HCT116 (cell line): Measurements from ENCODE around the gene CCDC192. TPM values are rescaled to one million over a fixed set of nuclear protein-coding genes. Genes with fewer than 3 reads are reported as not detected.

Experiments used
- ATAC-seq: fragments of 200-7000 bp; cut with Tn5 transposase; 2 replicates; pipeline ENCODE4 v1.9.1; 2020; ENCODE audit warnings: mild to moderate bottlenecking, moderate library complexity
- BruUV-seq: library from RNA; stranded (reverse); fragments of 400-500 nt; replicated peaks from 2 replicates; lab custom pipeline; 2021; lab: Mats Ljungman, UMichigan
- CTCF ChIA-PET: fragments of 300-600 bp; sonication (Branson Sonifier 250); formaldehyde crosslinking; loops from one replicate; lab custom pipeline; 2021; ENCODE audit warnings: antibody characterized with exemption; lab: Charles Lee
- POLR2A ChIA-PET: fragments of 300-600, 350-600 bp; sonication (Branson Sonifier 250); formaldehyde crosslinking; loops from one replicate; lab custom pipeline; 2021; ENCODE audit warnings: antibody characterized with exemption; lab: Charles Lee
- RAD21 ChIA-PET, 2 experiments: fragments of 300-600 bp; sonication (Branson Sonifier 250); formaldehyde crosslinking; loops; one replicate each; lab custom pipeline; 2023; ENCODE audit warnings: low total read pairs in 2 of 2; ENCODE audit not compliant: uncharacterized antibody in 2 of 2, unreplicated experiment in 2 of 2, low non-redundant PET in 1 of 2; lab: Charles Lee
- DNase-seq: peaks from one replicate; pipeline ENCODE4 v3.0.0-alpha.2; 2010; ENCODE audit warnings: low read depth, low spot score
- H2AFZ ChIP-seq: fragments of 200-600 bp; shearing (Covaris generic), sonication (generic); 2 replicates; pipeline ENCODE4 v1.6.1; 2017; ENCODE audit warnings: low read depth, mixed run types, mixed read lengths, antibody characterized with exemption, low read length; ENCODE audit not compliant: poor library complexity, severe bottlenecking
- H3K27ac ChIP-seq: 2 replicates; pipeline ENCODE4 v1.5.1; 2012; ENCODE audit warnings: low read depth, low read length
- H3K27me3 ChIP-seq: fragments of 200-600 bp; sonication (generic); 2 replicates; pipeline ENCODE4 v1.6.1; 2016; ENCODE audit warnings: mixed run types, low read length, mixed read lengths; ENCODE audit not compliant: insufficient read depth
- H3K36me3 ChIP-seq, 2 experiments: fragments of 200-500 bp in 1 of 2; fragments of 200-600 bp in 1 of 2; sonication (Bioruptor generic) in 1 of 2; sonication (generic) in 1 of 2; 2 replicates each; pipeline versions ENCODE4 v1.5.1 to v1.6.1; 2014 to 2016; ENCODE audit warnings: low read length in 2 of 2, inconsistent platforms in 1 of 2, mixed read lengths in 1 of 2, mixed run types in 1 of 2; ENCODE audit not compliant: insufficient read depth in 2 of 2, control insufficient read depth in 1 of 2
- H3K4me1 ChIP-seq, 2 experiments: fragments of 200-600 bp in 1 of 2; sonication (generic) in 1 of 2; 2 replicates each; pipeline versions ENCODE4 v1.5.1 to v1.6.1; 2012 to 2017; ENCODE audit warnings: low read length in 2 of 2, inconsistent platforms in 1 of 2, mild to moderate bottlenecking in 1 of 2, mixed read lengths in 1 of 2, mixed run types in 1 of 2, moderate library complexity in 1 of 2; ENCODE audit not compliant: insufficient read depth in 2 of 2, control insufficient read depth in 1 of 2
- H3K4me2 ChIP-seq: fragments of 200-600 bp; sonication (generic); 2 replicates; pipeline ENCODE4 v1.6.1; 2017; ENCODE audit warnings: mixed run types, low read length, mixed read lengths
- H3K4me3 ChIP-seq, 2 experiments: fragments of 200-600 bp in 1 of 2; sonication (generic) in 1 of 2; replicated peaks in 1 of 2; 2 replicates each; pipeline ENCODE4 v1.5.1; 2011 to 2016; ENCODE audit warnings: low read length in 2 of 2, control low read depth in 1 of 2, low read depth in 1 of 2, mild to moderate bottlenecking in 1 of 2, mixed read lengths in 1 of 2, mixed run types in 1 of 2
- H3K79me2 ChIP-seq: fragments of 200-600 bp; sonication (generic); 2 replicates; pipeline ENCODE4 v1.6.1; 2017; ENCODE audit warnings: mild to moderate bottlenecking, mixed run types, low read length, moderate library complexity, mixed read lengths; ENCODE audit not compliant: insufficient read depth
- H3K9ac ChIP-seq: fragments of 200-600 bp; sonication (generic); 2 replicates; pipeline ENCODE4 v1.6.1; 2016; ENCODE audit warnings: low read length, mixed read lengths
- H3K9me2 ChIP-seq: fragments of 200-600 bp; sonication (generic), shearing (Covaris generic); 2 replicates; pipeline ENCODE4 v1.6.1; 2017; ENCODE audit warnings: mixed run types, mild to moderate bottlenecking, moderate library complexity; ENCODE audit not compliant: insufficient read depth
- H3K9me3 ChIP-seq, 2 experiments: fragments of 200-500 bp in 1 of 2; fragments of 200-600 bp in 1 of 2; sonication (Bioruptor generic) in 1 of 2; sonication (generic) in 1 of 2; 2 replicates each; pipeline ENCODE4 v1.6.1; 2014 to 2017; ENCODE audit warnings: low read length in 2 of 2, mixed read lengths in 2 of 2, inconsistent platforms in 1 of 2, low read depth in 1 of 2, mild to moderate bottlenecking in 1 of 2, mixed run types in 1 of 2, moderate library complexity in 1 of 2; ENCODE audit not compliant: control insufficient read depth in 1 of 2, insufficient read depth in 1 of 2
- H4K20me1 ChIP-seq: fragments of 200-600 bp; sonication (generic), shearing (Covaris generic); 2 replicates; pipeline ENCODE4 v1.6.1; 2017; ENCODE audit warnings: mixed run types, mild to moderate bottlenecking, moderate library complexity; ENCODE audit not compliant: insufficient read depth
- ATF3 ChIP-seq: IDR thresholded peaks from 2 replicates; pipeline ENCODE4 v1.6.1; 2012
- CBX3 ChIP-seq: IDR thresholded peaks from 2 replicates; pipeline ENCODE4 v1.6.1; 2012; ENCODE audit warnings: low read depth
- CEBPB ChIP-seq: IDR thresholded peaks from 2 replicates; pipeline ENCODE4 v1.6.1; 2012; ENCODE audit warnings: low read depth
- CTCF ChIP-seq, 3 experiments: fragments of 200-600 bp in 1 of 3; sonication (generic) in 1 of 3; IDR thresholded peaks in 2 of 3; conservative IDR thresholded peaks in 1 of 3; 2 replicates each; pipeline ENCODE4 v1.5.1; 2012 to 2017; ENCODE audit warnings: low read depth in 2 of 3, low read length in 2 of 3, antibody characterized with exemption in 1 of 3, borderline replicate concordance in 1 of 3, control low read depth in 1 of 3, mild to moderate bottlenecking in 1 of 3, mixed read lengths in 1 of 3, mixed run types in 1 of 3, moderate library complexity in 1 of 3; ENCODE audit not compliant: insufficient read depth in 1 of 3
- EGR1 ChIP-seq: IDR thresholded peaks from 2 replicates; pipeline ENCODE4 v1.6.1; 2012; ENCODE audit warnings: low read depth
- ELF1 ChIP-seq: IDR thresholded peaks from 2 replicates; pipeline ENCODE4 v1.6.1; 2012; ENCODE audit warnings: low read depth, borderline replicate concordance
- EZH2phosphoT487 ChIP-seq: fragments of 200-600 bp; IDR thresholded peaks from 2 replicates; pipeline ENCODE4 v1.6.1; 2018; ENCODE audit warnings: antibody characterized with exemption, borderline replicate concordance
- FOSL1 ChIP-seq: IDR thresholded peaks from 2 replicates; pipeline ENCODE4 v1.6.1; 2012; ENCODE audit warnings: low read depth
- JUND ChIP-seq: IDR thresholded peaks from 2 replicates; pipeline ENCODE4 v1.6.1; 2012
- MAX ChIP-seq: IDR thresholded peaks from 2 replicates; pipeline ENCODE4 v1.6.1; 2012
- POLR2A ChIP-seq: IDR thresholded peaks from 2 replicates; pipeline ENCODE4 v1.7.0; 2011; ENCODE audit warnings: borderline replicate concordance; ENCODE audit not compliant: insufficient read depth, insufficient read length; ENCODE audit errors: extremely low read depth
- RAD21 ChIP-seq: IDR thresholded peaks from 2 replicates; pipeline ENCODE4 v1.6.1; 2012; ENCODE audit warnings: low read depth, mild to moderate bottlenecking
- TCF7L2 ChIP-seq: IDR thresholded peaks from 2 replicates; pipeline ENCODE4 v1.7.0; 2011; ENCODE audit warnings: borderline replicate concordance, inconsistent platforms; ENCODE audit not compliant: insufficient read depth, insufficient read length; ENCODE audit errors: extremely low read depth
- YY1 ChIP-seq: IDR thresholded peaks from 2 replicates; pipeline ENCODE4 v1.6.1; 2011; ENCODE audit warnings: low read length, low read depth, moderate library complexity, mild to moderate bottlenecking; ENCODE audit not compliant: insufficient replicate concordance; ENCODE audit errors: extremely low read depth
- ZBTB33 ChIP-seq: IDR thresholded peaks from 2 replicates; pipeline ENCODE4 v1.6.1; 2011; ENCODE audit warnings: mild to moderate bottlenecking, low read length, moderate library complexity; ENCODE audit not compliant: insufficient replicate concordance; ENCODE audit errors: extremely low read depth
- ZNF274 ChIP-seq: fragments of 200-500 bp; sonication (Bioruptor generic); IDR thresholded peaks from 2 replicates; pipeline ENCODE4 v1.6.1; 2014; ENCODE audit warnings: mild to moderate bottlenecking, low read depth, low read length, inconsistent platforms
- intact Hi-C: fragments of 100-400 bp; cut with micrococcal nuclease; formaldehyde crosslinking; loops from 2 replicates; pipeline ENCODE4 v1.10.0; 2022
- total RNA-seq: library from RNA; stranded (reverse); gene quantifications from one replicate; pipeline ENCODE4 v1.2.1, GENCODE V29; 2021; ENCODE audit not compliant: unreplicated experiment

CCDC192 gene
- total RNA-seq, 1 experiment from 2014 or later: not detected

GRCh38 chr5:127941646-127942045, 238.5 kb downstream of the CCDC192 start (continued):
- TF ChIP-seq TCF7L2: no peak
- no peak for TF ChIP-seq EGR1
- no peak for TF ChIP-seq RAD21
- no peak for TF ChIP-seq ZBTB33
- TF ChIP-seq EZH2phosphoT487: no peak
- TF ChIP-seq MAX: no peak

GRCh38 chr5:127942246-127943060, 239.3 kb downstream of the CCDC192 start:
- Histone ChIP-seq H3K4me1 (peaks cover 11 to 28% of the 10 kb centered on the region in 2 experiments), H3K79me2 (no peaks in the 10 kb centered on the region), H3K9ac (no peak overlapping the region), H4K20me1 (no peaks in the 10 kb centered on the region), H3K27me3 (peaks cover 8% of the 10 kb centered on the region; the same call in 1 of the 2 replicates), H3K9me2 (no peaks in the 10 kb centered on the region), H3K36me3 (no peaks in the 10 kb centered on the region), H3K27ac (no peak overlapping the region), H3K4me3 (no peak overlapping the region), H3K9me3 (no peaks in the 10 kb centered on the region), H3K4me2 (no peak overlapping the region), H2AFZ (no peak overlapping the region)
- intact Hi-C loops: no loop called here
- BruUV-seq: no TSS peak
- DNase-seq: no peak
- no peak for ATAC-seq
- ChIA-PET POLR2A (no interaction called here), CTCF (no interaction called here), RAD21 (no interaction called here)
- TF ChIP-seq ZNF274: no peak
- no peak for TF ChIP-seq POLR2A
- TF ChIP-seq CBX3: no peak
- TF ChIP-seq CEBPB: no peak
- no peak for TF ChIP-seq EZH2phosphoT487
- no peak for TF ChIP-seq ATF3
- TF ChIP-seq YY1: no peak
- no peak for TF ChIP-seq FOSL1
- TF ChIP-seq TCF7L2: no peak
- TF ChIP-seq ELF1: no peak
- TF ChIP-seq CTCF (IDR thresholded peaks at IDR 0.05 in 2 of 3, conservative IDR thresholded peaks at IDR 0.05 in 1 of 3; ENCODE audit: borderline replicate concordance in 1 of 3, insufficient read depth in 1 of 3, low read depth in 2 of 3, low read length in 2 of 3): no peak
- no peak for TF ChIP-seq RAD21
- TF ChIP-seq JUND: no peak
- TF ChIP-seq MAX: no peak
